ENCODE data around the gene PTPRN2. TPM values are rescaled to one million over a fixed set of nuclear protein-coding genes. Genes with fewer than 3 reads are reported as not detected.

PTPRN2 gene
- total and polyA plus RNA-seq, 2 of the 8 experiments (the other 6 are each of a cell fraction or from before 2014, with no cell fraction given) = 2.6 to 4.5 TPM

DNA sequence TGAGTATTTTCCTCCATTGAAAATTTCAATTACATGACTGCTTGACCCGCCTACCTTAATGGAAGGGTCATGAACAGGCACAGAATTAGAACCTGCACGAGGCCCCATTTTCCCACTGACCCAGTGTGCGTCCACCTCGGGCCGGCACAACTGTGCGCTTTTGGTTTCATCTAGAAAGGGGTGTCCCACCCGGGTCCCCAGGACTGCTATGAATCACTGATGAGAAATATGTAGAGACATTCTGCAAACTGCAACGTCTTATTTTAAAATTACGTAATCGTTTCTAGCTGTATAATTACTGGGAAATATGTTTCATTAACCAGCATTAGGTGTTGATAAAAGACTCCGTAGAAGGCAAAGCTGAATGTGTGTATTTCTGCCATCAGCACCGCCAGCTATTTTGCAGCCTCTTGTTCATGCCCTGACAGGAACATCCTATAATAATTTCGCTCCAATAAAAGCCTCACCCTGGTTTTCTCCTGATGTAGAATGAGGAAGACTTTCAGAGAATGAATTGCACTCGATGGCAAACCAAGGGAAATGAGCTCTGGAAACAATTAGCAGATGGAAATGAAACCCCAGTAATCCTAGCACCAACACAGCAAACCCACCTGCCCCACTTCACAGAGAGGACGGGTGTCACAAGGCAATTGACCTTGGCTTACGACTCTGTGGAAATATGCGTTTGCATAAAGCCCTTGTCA lies 688.7 kb downstream of the PTPRN2 start:
- H3K23me2 ChIP-seq (ENCODE audit: low read depth, low read length) = no peaks in the 10 kb centered on the region
- no peak overlapping the region for H3K9ac ChIP-seq (replicated peaks in 1 of 4; ENCODE audit: extremely low read depth in 1 of 4, low read depth in 3 of 4, low read length in 3 of 4)
- no peak overlapping the region for H2BK120ac ChIP-seq (replicated peaks; ENCODE audit: low read depth, low read length)
- H3K27me3 ChIP-seq (replicated peaks in 1 of 4; ENCODE audit: control insufficient read depth in 3 of 4, extremely low read depth in 1 of 4, insufficient read depth in 3 of 4, low read length in 3 of 4) = no peaks in the 10 kb centered on the region
- no peaks in the 10 kb centered on the region for H3K36me3 ChIP-seq (ENCODE audit: control insufficient read depth in 2 of 4, insufficient read depth in 4 of 4, low read length in 3 of 4)
- no peak overlapping the region for H4K91ac ChIP-seq (replicated peaks; ENCODE audit: insufficient read length, low read length)
- no peaks in the 10 kb centered on the region for H4K20me1 ChIP-seq (replicated peaks in 1 of 2; ENCODE audit: control insufficient read depth in 1 of 2, insufficient read depth in 2 of 2, low read length in 2 of 2)
- no peak overlapping the region for H3K14ac ChIP-seq (ENCODE audit: insufficient read length)
- H2AK5ac ChIP-seq (ENCODE audit: low read depth, low read length) = no peak overlapping the region
- H4K8ac ChIP-seq (ENCODE audit: extremely low read depth, insufficient read depth, low read length) = no peak overlapping the region
- no peak for TF ChIP-seq EZH2 (IDR thresholded peaks at IDR 0.05; ENCODE audit: low read depth, low read length, severe bottlenecking)
- no peak overlapping the region for H3K56ac ChIP-seq (replicated peaks; ENCODE audit: insufficient read length, low read depth, low read length)
- H3K4ac ChIP-seq (replicated peaks; ENCODE audit: insufficient read length, low read depth, low read length) = no peak overlapping the region
- H2BK20ac ChIP-seq (ENCODE audit: low read length) = no peak overlapping the region
- no peak overlapping the region for H2BK5ac ChIP-seq (ENCODE audit: low read depth, low read length)
- 89% methylated on average over 17 of the region's 17 CpGs; no CpG with 5 or more reads in 1 of the 2 experiments for WGBS, 2 experiments (ENCODE audit: extremely low coverage in 1 of 2, insufficient coverage in 1 of 2, insufficient read length in 1 of 2, insufficient replicate concordance in 2 of 2, low coverage in 1 of 2, low lambda C conversion rate in 2 of 2, missing lambda C conversion rate in 1 of 2)
- H3K23ac ChIP-seq (ENCODE audit: insufficient read length) = no peak overlapping the region
- H3K79me1 ChIP-seq (ENCODE audit: low read depth, low read length) = no peaks in the 10 kb centered on the region
- H3K18ac ChIP-seq (ENCODE audit: extremely low read depth, low read length) = no peak overlapping the region
- FAIRE-seq (no peak), DNase-seq (ENCODE audit: low read depth in 1 of 2, low spot score in 2 of 2) (no peak)
- H3K4me2 ChIP-seq (ENCODE audit: insufficient read depth in 1 of 2, low read depth in 2 of 2, low read length in 2 of 2) = no peak overlapping the region
- H2AFZ ChIP-seq (ENCODE audit: low read length) = no peak overlapping the region
- no peaks in the 10 kb centered on the region for H3K79me2 ChIP-seq (ENCODE audit: control insufficient read depth in 1 of 2, insufficient read depth in 2 of 2, low read length in 2 of 2)
- peaks cover 0 to 4% (median 1%) of the 10 kb centered on the region in 4 experiments; a peak in 2 of 7 replicates for H3K4me1 ChIP-seq (replicated peaks in 1 of 4; ENCODE audit: control insufficient read depth in 3 of 4, insufficient read depth in 4 of 4, low read length in 3 of 4)
- ChIA-PET POLR2A (ENCODE audit: partially characterized antibody) (no interaction called here), CTCF (ENCODE audit: partially characterized antibody) (no interaction called here)
- H4K5ac ChIP-seq (ENCODE audit: insufficient read length, low read depth, low read length) = no peak overlapping the region
- no peak overlapping the region for H3K4me3 ChIP-seq (ENCODE audit: extremely low read depth in 1 of 4, insufficient read depth in 2 of 4, low read depth in 3 of 4, low read length in 4 of 4)
- H2BK12ac ChIP-seq (ENCODE audit: low read depth, low read length) = no peak overlapping the region
- no peaks in the 10 kb centered on the region for H3K9me3 ChIP-seq (ENCODE audit: insufficient read depth in 2 of 2, low read depth in 1 of 2, low read length in 1 of 2)
- H3K27ac ChIP-seq (ENCODE audit: low read depth, low read length) = no peak overlapping the region
- no peak overlapping the region for H2BK15ac ChIP-seq (ENCODE audit: low read length)

All from H1 (cell line).